ENCODE results near the gene DNAJC12.
"Not testable (repeated sequence)": the region's sequence is repeated elsewhere in the genome, so short reads cannot be mapped to it uniquely, and the experiment has no call there.

The DNAJC12 gene

GRCh38 chr10:67788028-67788886, 49.7 kb downstream of the DNAJC12 start:
- H3K27ac ChIP-seq (ENCODE audit: low read length) = no peak overlapping the region
- no peak overlapping the region for H3K9ac ChIP-seq (ENCODE audit: low read depth, low read length)
- H3K9me3 ChIP-seq (ENCODE audit: insufficient read depth, low read depth, low read length) = no peaks in the 10 kb centered on the region
- peaks cover 10% of the 10 kb centered on the region; the same call in 1 of the 2 replicates for H3K4me1 ChIP-seq (ENCODE audit: insufficient read depth, low read length)
- no peak overlapping the region for H3K4me3 ChIP-seq (ENCODE audit: low read length)
- H3K27me3 ChIP-seq (ENCODE audit: insufficient read depth, low read length) = no peaks in the 10 kb centered on the region
- H3K36me3 ChIP-seq (ENCODE audit: insufficient read depth, low read depth, low read length) = no peaks in the 10 kb centered on the region

GRCh38 chr10:67785098-67785497, 52.9 kb downstream of the DNAJC12 start:
- Histone ChIP-seq H3K27me3 (ENCODE audit: insufficient read depth, low read length) (no peaks in the 10 kb centered on the region), H3K4me3 (ENCODE audit: low read length) (no peak overlapping the region), H3K36me3 (ENCODE audit: insufficient read depth, low read depth, low read length) (no peaks in the 10 kb centered on the region), H3K9me3 (ENCODE audit: insufficient read depth, low read depth, low read length) (no peaks in the 10 kb centered on the region), H3K4me1 (ENCODE audit: insufficient read depth, low read length) (no peaks in the 10 kb centered on the region), H3K9ac (ENCODE audit: low read depth, low read length) (no peak overlapping the region), H3K27ac (ENCODE audit: low read length) (no peak overlapping the region)

- Histone ChIP-seq H3K9me3 (ENCODE audit: insufficient read depth, low read depth, low read length) (no peaks in the 10 kb centered on the region), H3K27me3 (ENCODE audit: insufficient read depth, low read length) (no peaks in the 10 kb centered on the region), H3K4me1 (ENCODE audit: insufficient read depth, low read length) (no peaks in the 10 kb centered on the region), H3K36me3 (ENCODE audit: insufficient read depth, low read depth, low read length) (no peaks in the 10 kb centered on the region), H3K4me3 (ENCODE audit: low read length) (no peak overlapping the region), H3K9ac (ENCODE audit: low read depth, low read length) (no peak overlapping the region), H3K27ac (ENCODE audit: low read length) (no peak overlapping the region)
Measured at GRCh38 chr10:67784474-67784873, 53.5 kb downstream of the DNAJC12 start.

GRCh38 chr10:67783606-67784294, 54.2 kb downstream of the DNAJC12 start:
- Histone ChIP-seq H3K9ac (ENCODE audit: low read depth, low read length) (no peak overlapping the region), H3K4me3 (ENCODE audit: low read length) (no peak overlapping the region), H3K4me1 (ENCODE audit: insufficient read depth, low read length) (no peaks in the 10 kb centered on the region)

GRCh38 chr10:67782530-67782929, 55.5 kb downstream of the DNAJC12 start:
- Histone ChIP-seq H3K4me1 (ENCODE audit: insufficient read depth, low read length) (no peaks in the 10 kb centered on the region), H3K9ac (ENCODE audit: low read depth, low read length) (no peak overlapping the region), H3K27me3 (ENCODE audit: insufficient read depth, low read length) (no peaks in the 10 kb centered on the region), H3K4me3 (ENCODE audit: low read length) (no peak overlapping the region), H3K9me3 (ENCODE audit: insufficient read depth, low read depth, low read length) (no peaks in the 10 kb centered on the region), H3K27ac (ENCODE audit: low read length) (no peak overlapping the region), H3K36me3 (ENCODE audit: insufficient read depth, low read depth, low read length) (no peaks in the 10 kb centered on the region)

More at GRCh38 chr10:67783606-67784294, 54.2 kb downstream of the DNAJC12 start:
- no peaks in the 10 kb centered on the region for H3K9me3 ChIP-seq (ENCODE audit: insufficient read depth, low read depth, low read length)
- H3K36me3 ChIP-seq (ENCODE audit: insufficient read depth, low read depth, low read length) = no peaks in the 10 kb centered on the region
- H3K27ac ChIP-seq (ENCODE audit: low read length) = no peak overlapping the region
- H3K27me3 ChIP-seq (ENCODE audit: insufficient read depth, low read length) = no peaks in the 10 kb centered on the region

- Histone ChIP-seq H3K9ac (ENCODE audit: low read depth, low read length) (no peak overlapping the region), H3K27ac (ENCODE audit: low read length) (no peak overlapping the region), H3K4me1 (ENCODE audit: insufficient read depth, low read length) (no peaks in the 10 kb centered on the region), H3K36me3 (ENCODE audit: insufficient read depth, low read depth, low read length) (no peaks in the 10 kb centered on the region), H3K27me3 (ENCODE audit: insufficient read depth, low read length) (no peaks in the 10 kb centered on the region), H3K4me3 (ENCODE audit: low read length) (no peak overlapping the region), H3K9me3 (ENCODE audit: insufficient read depth, low read depth, low read length) (no peaks in the 10 kb centered on the region)
Measured at GRCh38 chr10:67780759-67781538, 57.0 kb downstream of the DNAJC12 start.

- not testable (repeated sequence) for H3K27ac ChIP-seq (ENCODE audit: low read length); H3K36me3 ChIP-seq (ENCODE audit: insufficient read depth, low read depth, low read length); H3K9me3 ChIP-seq (ENCODE audit: insufficient read depth, low read depth, low read length); H3K9ac ChIP-seq (ENCODE audit: low read depth, low read length); H3K27me3 ChIP-seq (ENCODE audit: insufficient read depth, low read length); H3K4me3 ChIP-seq (ENCODE audit: low read length); H3K4me1 ChIP-seq (ENCODE audit: insufficient read depth, low read length)
Measured at GRCh38 chr10:67780204-67780621, 57.8 kb downstream of the DNAJC12 start.

GRCh38 chr10:67779465-67780203, 58.4 kb downstream of the DNAJC12 start:
- Histone ChIP-seq H3K27ac (ENCODE audit: low read length) (no peak overlapping the region), H3K4me1 (ENCODE audit: insufficient read depth, low read length) (no peaks in the 10 kb centered on the region), H3K9ac (ENCODE audit: low read depth, low read length) (no peak overlapping the region), H3K4me3 (ENCODE audit: low read length) (no peak overlapping the region), H3K9me3 (ENCODE audit: insufficient read depth, low read depth, low read length) (no peaks in the 10 kb centered on the region), H3K27me3 (ENCODE audit: insufficient read depth, low read length) (no peaks in the 10 kb centered on the region), H3K36me3 (ENCODE audit: insufficient read depth, low read depth, low read length) (no peaks in the 10 kb centered on the region)

- no peaks in the 10 kb centered on the region for H3K36me3 ChIP-seq (ENCODE audit: insufficient read depth, low read depth, low read length)
- no peaks in the 10 kb centered on the region for H3K27me3 ChIP-seq (ENCODE audit: insufficient read depth, low read length)
- no peaks in the 10 kb centered on the region for H3K9me3 ChIP-seq (ENCODE audit: insufficient read depth, low read depth, low read length)
- no peak overlapping the region for H3K4me3 ChIP-seq (ENCODE audit: low read length)
- no peak overlapping the region for H3K9ac ChIP-seq (ENCODE audit: low read depth, low read length)
- no peak overlapping the region for H3K27ac ChIP-seq (ENCODE audit: low read length)
- H3K4me1 ChIP-seq (ENCODE audit: insufficient read depth, low read length) = 0 out of 2 replicates have a peak, but pooled peaks cover 3% of the 10 kb centered on the region
Measured at GRCh38 chr10:67776371-67776770, 61.6 kb downstream of the DNAJC12 start.

GRCh38 chr10:67775279-67775678, 62.7 kb downstream of the DNAJC12 start:
- Histone ChIP-seq H3K9me3 (ENCODE audit: insufficient read depth, low read depth, low read length) (no peaks in the 10 kb centered on the region), H3K9ac (ENCODE audit: low read depth, low read length) (no peak overlapping the region), H3K27ac (ENCODE audit: low read length) (no peak overlapping the region), H3K36me3 (ENCODE audit: insufficient read depth, low read depth, low read length) (no peaks in the 10 kb centered on the region), H3K4me3 (ENCODE audit: low read length) (no peak overlapping the region), H3K4me1 (ENCODE audit: insufficient read depth, low read length) (0 out of 2 replicates have a peak, but pooled peaks cover 3% of the 10 kb centered on the region), H3K27me3 (ENCODE audit: insufficient read depth, low read length) (no peaks in the 10 kb centered on the region)

- Histone ChIP-seq H3K27ac (ENCODE audit: low read length) (no peak overlapping the region), H3K9me3 (ENCODE audit: insufficient read depth, low read depth, low read length) (no peaks in the 10 kb centered on the region), H3K36me3 (ENCODE audit: insufficient read depth, low read depth, low read length) (no peaks in the 10 kb centered on the region), H3K9ac (ENCODE audit: low read depth, low read length) (no peak overlapping the region), H3K4me3 (ENCODE audit: low read length) (no peak overlapping the region), H3K4me1 (ENCODE audit: insufficient read depth, low read length) (0 out of 2 replicates have a peak, but pooled peaks cover 3% of the 10 kb centered on the region), H3K27me3 (ENCODE audit: insufficient read depth, low read length) (no peaks in the 10 kb centered on the region)
Measured at GRCh38 chr10:67772894-67773511, 65.0 kb downstream of the DNAJC12 start.

All from iPS-20b (cell line).